K562 (cell line): Measurements from ENCODE around the gene NIPBL. TPM values are rescaled to one million over a fixed set of nuclear protein-coding genes. Genes with fewer than 3 reads are reported as not detected.

ENCODE experiments used
- ATAC-seq: fragments of 200-7000 bp; cut with Tn5 transposase; 3 replicates; pipeline ENCODE4 v1.9.1; 2020; ENCODE audit warnings: moderate library complexity
- BruUV-seq: library from RNA; stranded (reverse); fragments of 400-500 nt; replicated peaks from 2 replicates; lab custom pipeline; 2021; lab: Mats Ljungman, UMichigan
- CTCF ChIA-PET: fragments of 300-600 bp; formaldehyde crosslinking; extraction: SDS; loops from one replicate; lab custom pipeline; 2021; ENCODE audit warnings: low intra/inter-chr PET ratio; lab: Yijun Ruan, JAX
- POLR2A ChIA-PET: fragments of 300-600, 350-650 bp; sonication (Branson Sonifier 250); formaldehyde crosslinking; extraction: SDS; loops from one replicate; lab custom pipeline; 2021; ENCODE audit warnings: antibody characterized with exemption, inconsistent platforms; lab: Yijun Ruan, JAX
- DNase-seq, 4 experiments: peaks; one replicate each; pipeline versions ENCODE4 v3.0.0 to v3.0.0-alpha.2; 2011 to 2018; ENCODE audit warnings: low spot score in 3 of 4, mixed read lengths in 3 of 4; ENCODE audit errors: extremely low read depth in 1 of 4
- FAIRE-seq: peaks from 2 replicates; lab custom pipeline; 2011; peaks lifted over from hg19 to GRCh38; lab: Jason Lieb, UNC
- H2AFZ ChIP-seq: 2 replicates; pipeline ENCODE4 v1.6.0; 2011; ENCODE audit warnings: low read depth, low read length, control low read depth, inconsistent platforms
- H3K27ac ChIP-seq: fragments of 200-600 bp; 3 replicates; pipeline ENCODE4 v1.8.0; 2011; ENCODE audit warnings: low read depth, mild to moderate bottlenecking, control low read depth, inconsistent platforms, low read length, moderate library complexity, mixed read lengths; ENCODE audit errors: extremely low read depth
- H3K27me3 ChIP-seq, 2 experiments: fragments of 300-600 bp in 1 of 2; 2 replicates in 1 of 2; 3 replicates in 1 of 2; pipeline versions ENCODE4 v1.6.0 to v1.8.0; 2011; ENCODE audit warnings: inconsistent platforms in 2 of 2, low read length in 2 of 2, mild to moderate bottlenecking in 1 of 2, mixed read lengths in 1 of 2, moderate library complexity in 1 of 2; ENCODE audit not compliant: control insufficient read depth in 2 of 2, insufficient read depth in 2 of 2
- H3K36me3 ChIP-seq: fragments of 300-600 bp; 3 replicates; pipeline ENCODE4 v1.8.0; 2011; ENCODE audit warnings: mild to moderate bottlenecking, low read length, inconsistent platforms; ENCODE audit not compliant: control insufficient read depth, insufficient read depth
- H3K4me1 ChIP-seq, 2 experiments: fragments of 200-600 bp in 1 of 2; replicated peaks in 1 of 2; 2 replicates in 1 of 2; 3 replicates in 1 of 2; pipeline versions ENCODE4 v1.5.1 to v1.8.0; 2011; ENCODE audit warnings: inconsistent platforms in 2 of 2, low read length in 2 of 2, mild to moderate bottlenecking in 1 of 2, mixed read lengths in 1 of 2, moderate library complexity in 1 of 2; ENCODE audit not compliant: control insufficient read depth in 2 of 2, insufficient read depth in 2 of 2
- H3K4me2 ChIP-seq: 2 replicates; pipeline ENCODE4 v1.6.1; 2011; ENCODE audit warnings: low read length, control low read depth, inconsistent platforms, mixed read lengths; ENCODE audit not compliant: insufficient read depth
- H3K4me3 ChIP-seq: fragments of 200-600 bp; sonication (generic), shearing (Covaris generic); 2 replicates; pipeline ENCODE4 v1.5.1; 2016; ENCODE audit warnings: control low read depth, inconsistent platforms
- H3K79me2 ChIP-seq: fragments of 200-600 bp; 3 replicates; pipeline ENCODE4 v1.8.0; 2011; ENCODE audit warnings: low read length, inconsistent platforms; ENCODE audit not compliant: control insufficient read depth, insufficient read depth
- H3K9ac ChIP-seq, 2 experiments: 2 replicates each; pipeline versions ENCODE4 v1.6.0 to v1.6.1; 2011; ENCODE audit warnings: low read depth in 2 of 2, low read length in 2 of 2, control low read depth in 1 of 2, inconsistent platforms in 1 of 2, mild to moderate bottlenecking in 1 of 2, mixed read lengths in 1 of 2; ENCODE audit not compliant: insufficient read depth in 1 of 2
- H3K9me1 ChIP-seq: one replicate; pipeline ENCODE4 v1.6.0; 2011; ENCODE audit warnings: inconsistent platforms, mild to moderate bottlenecking, low read length, moderate library complexity; ENCODE audit not compliant: control insufficient read depth, insufficient read depth
- H3K9me3 ChIP-seq: replicated peaks from 2 replicates; pipeline ENCODE4 v1.5.1; 2011; ENCODE audit warnings: low read depth, low read length, inconsistent platforms; ENCODE audit not compliant: control insufficient read depth, insufficient read depth
- H4K20me1 ChIP-seq: replicated peaks from 2 replicates; pipeline ENCODE4 v1.6.1; 2011; ENCODE audit warnings: low read length, inconsistent platforms, mixed read lengths; ENCODE audit not compliant: control insufficient read depth, insufficient read depth
- BRF1 ChIP-seq: IDR thresholded peaks from 3 replicates; pipeline ENCODE4 v1.6.1; 2011; ENCODE audit warnings: borderline replicate concordance, mild to moderate bottlenecking; ENCODE audit not compliant: insufficient read length; ENCODE audit errors: extremely low read depth
- CBFA2T2 ChIP-seq: fragments of 450-650 bp; conservative IDR thresholded peaks from 2 replicates; pipeline ENCODE4 v1.6.1; 2017; ENCODE audit warnings: mild to moderate bottlenecking
- CBX2 ChIP-seq: fragments of 200-600 bp; sonication (generic); IDR thresholded peaks from one replicate; pipeline ENCODE4 v1.6.1; 2012; ENCODE audit warnings: mild to moderate bottlenecking, low read length, inconsistent platforms; ENCODE audit not compliant: insufficient read depth, poor library complexity, severe bottlenecking
- FOXM1 ChIP-seq, 2 experiments: fragments of 450-650 bp in 1 of 2; sonication (generic) in 1 of 2; formaldehyde crosslinking in 1 of 2; IDR thresholded peaks; 2 replicates each; pipeline versions ENCODE4 v1.6.1 to v1.9.0; 2017 to 2022; ENCODE audit warnings: low read depth in 2 of 2, mild to moderate bottlenecking in 2 of 2, missing genetic modification reagents in 1 of 2, moderate library complexity in 1 of 2
- GABPB2 ChIP-seq: fragments of 250-450 bp; sonication (Bioruptor Pico); conservative IDR thresholded peaks from 2 replicates; pipeline ENCODE4 v1.5.1; 2021; ENCODE audit warnings: mild to moderate bottlenecking
- GATAD2A ChIP-seq: fragments of 450-650 bp; IDR thresholded peaks from 2 replicates; pipeline ENCODE4 v1.6.1; 2017
- IRF1 ChIP-seq: sonication (generic); formaldehyde crosslinking; IDR thresholded peaks from 2 replicates; pipeline ENCODE4 v1.8.0; 2022; ENCODE audit warnings: missing genetic modification reagents, mild to moderate bottlenecking, borderline replicate concordance
- NFXL1 ChIP-seq: fragments of 450-650 bp; formaldehyde crosslinking; IDR thresholded peaks from 2 replicates; pipeline ENCODE4 v1.4.0; 2021; ENCODE audit warnings: mild to moderate bottlenecking
- PRPF4 ChIP-seq: fragments of 200-400 bp; formaldehyde crosslinking; IDR thresholded peaks from one replicate; pipeline ENCODE4 v1.6.1; 2017; ENCODE audit warnings: low read length, low read depth, mild to moderate bottlenecking; ENCODE audit not compliant: insufficient read depth, poor library complexity, severe bottlenecking
- SRSF9 ChIP-seq: fragments of 200-400 bp; formaldehyde crosslinking; IDR thresholded peaks from 2 replicates; pipeline ENCODE4 v1.6.1; 2017; ENCODE audit warnings: low read depth, low read length, borderline replicate concordance
- ZBTB12 ChIP-seq: fragments of 250-450 bp; sonication (Bioruptor Pico); IDR thresholded peaks from 2 replicates; pipeline ENCODE4 v1.4.0; 2020
- ZNF282 ChIP-seq: sonication (generic); formaldehyde crosslinking; IDR thresholded peaks from 2 replicates; pipeline ENCODE4 v1.8.1; 2023; ENCODE audit warnings: missing genetic modification reagents
- ZSCAN29 ChIP-seq: fragments of 450-650 bp; IDR thresholded peaks from 2 replicates; pipeline ENCODE4 v1.6.1; 2017
- WGBS: fragments of 100-300 bp; shearing (Covaris generic); methylation state at CpG from one replicate; pipeline ENCODE4 v1.1.6; 2016; ENCODE audit warnings: low coverage, mixed read lengths; ENCODE audit not compliant: insufficient coverage; ENCODE audit errors: missing lambda C conversion rate; 5-methylcytosine and 5-hydroxymethylcytosine counted together
- in situ Hi-C: fragments of 300-500 bp; cut with MboI; formaldehyde crosslinking; loops from 4 replicates; pipeline ENCODE4 v1.15.0; 2018; ENCODE audit warnings: inconsistent platforms, mixed read lengths
- intact Hi-C: fragments of 100-400 bp; cut with micrococcal nuclease; formaldehyde crosslinking; loops from 2 replicates; pipeline ENCODE4 v1.14.2; 2022
- polyA plus RNA-seq, 8 experiments: library from polyadenylated mRNA; depleted of rRNA in 4 of 8; stranded (reverse) in 5 of 8; unstranded in 3 of 8; fragments of >200 nt; fragmentation: Nextera tagmentation in 2 of 8; fragmentation: Illumina TruSeq in 1 of 8; extraction: Ambion mirVana in 2 of 8; extraction: Trizol in 1 of 8; gene quantifications; 2 replicates each; pipeline versions ENCODE4 v1.2.1 to v1.2.3, GENCODE V29; 2011 to 2014; ENCODE audit warnings: inconsistent platforms in 1 of 8, missing spikeins in 1 of 8
- total RNA-seq, 7 experiments: library from RNA; depleted of rRNA in 6 of 7; stranded (reverse); fragments of >200 nt in 6 of 7; fragmentation: Illumina TruSeq in 2 of 7; extraction: Trizol in 2 of 7; gene quantifications; 2 replicates each; pipeline versions ENCODE4 v1.2.1 to v1.2.3, GENCODE V29; 2011 to 2021; ENCODE audit warnings: low replicate concordance in 1 of 7

Gene NIPBL
- total and polyA plus RNA-seq, 9 of the 15 experiments (the other 6 are each of a cell fraction or from before 2014, with no cell fraction given): 12.9 to 56.7 (median 38.9) TPM

DNA sequence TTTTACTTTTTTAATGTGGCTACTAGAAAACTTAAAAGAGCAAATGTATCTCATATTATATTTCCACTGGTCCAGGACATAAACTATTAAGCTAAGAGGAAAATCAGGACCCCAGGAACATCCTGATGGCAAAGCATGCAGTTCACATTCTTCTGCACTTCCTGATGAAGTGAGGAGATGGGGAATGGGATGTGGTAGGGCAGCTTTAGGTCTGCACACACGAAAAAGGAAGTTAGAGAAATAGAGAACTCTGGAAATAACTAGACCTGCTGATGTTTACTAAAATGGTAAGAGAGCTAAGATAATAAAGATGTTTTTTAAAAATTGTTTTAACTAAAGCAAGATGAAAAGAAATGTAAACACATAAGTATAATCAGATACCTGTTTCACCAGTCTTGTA lies 39.7 kb upstream of the NIPBL start:
- Histone ChIP-seq H3K9me1 (no peaks in the 10 kb centered on the region), H2AFZ (no peak overlapping the region), H3K27ac (no peak overlapping the region), H3K4me3 (no peak overlapping the region), H3K9me3 (no peaks in the 10 kb centered on the region), H4K20me1 (no peaks in the 10 kb centered on the region), H3K27me3 (peaks cover 8 to 22% of the 10 kb centered on the region in 2 experiments; a peak in 3 of 5 replicates), H3K4me2 (no peak overlapping the region), H3K9ac (no peak overlapping the region), H3K79me2 (no peaks in the 10 kb centered on the region), H3K4me1 (no peaks in the 10 kb centered on the region), H3K36me3 (no peaks in the 10 kb centered on the region)
- ATAC-seq (no peak), DNase-seq (no peak), FAIRE-seq (no peak)
- CTCF ChIA-PET: no interaction called here
- WGBS: 0% methylated on average over 1 of the region's 1 CpG
- no TSS peak for BruUV-seq
- TF ChIP-seq NFXL1 (CRISPR knock-in tag) (no peak), ZNF282 (CRISPR knock-in tag) (no peak), CBFA2T2 (no peak), GABPB2 (CRISPR knock-in tag) (no peak), SRSF9 (no peak), ZBTB12 (CRISPR knock-in tag) (no peak), ZSCAN29 (no peak), FOXM1 (IDR thresholded peaks at IDR 0.05; ENCODE audit: low read depth) (no peak), FOXM1 (CRISPR knock-in tag; IDR thresholded peaks at IDR 0.05; ENCODE audit: low read depth) (no peak), PRPF4 (no peak), BRF1 (no peak), CBX2 (no peak), GATAD2A (no peak), IRF1 (CRISPR knock-in tag) (no peak)
- POLR2A ChIA-PET: no interaction called here
- intact Hi-C loops: no loop called here
- in situ Hi-C loops: no loop called here
